AG08396 (cell line): ENCODE results near the gene CDC42BPG.
A peak's percentile ranks its signal among the peaks of the same experiment; 100 is the strongest.
"Not testable (repeated sequence)": the region's sequence is repeated elsewhere in the genome, so short reads cannot be mapped to it uniquely, and the experiment has no call there.

Experiments
- DNase-seq: peaks from one replicate; pipeline ENCODE4 v3.0.0; 2012; ENCODE audit warnings: low spot score, mixed read lengths

CDC42BPG gene

GRCh38 chr11:64849598-64850356, 5.3 kb upstream of the CDC42BPG start:
- no peak for DNase-seq

DNA sequence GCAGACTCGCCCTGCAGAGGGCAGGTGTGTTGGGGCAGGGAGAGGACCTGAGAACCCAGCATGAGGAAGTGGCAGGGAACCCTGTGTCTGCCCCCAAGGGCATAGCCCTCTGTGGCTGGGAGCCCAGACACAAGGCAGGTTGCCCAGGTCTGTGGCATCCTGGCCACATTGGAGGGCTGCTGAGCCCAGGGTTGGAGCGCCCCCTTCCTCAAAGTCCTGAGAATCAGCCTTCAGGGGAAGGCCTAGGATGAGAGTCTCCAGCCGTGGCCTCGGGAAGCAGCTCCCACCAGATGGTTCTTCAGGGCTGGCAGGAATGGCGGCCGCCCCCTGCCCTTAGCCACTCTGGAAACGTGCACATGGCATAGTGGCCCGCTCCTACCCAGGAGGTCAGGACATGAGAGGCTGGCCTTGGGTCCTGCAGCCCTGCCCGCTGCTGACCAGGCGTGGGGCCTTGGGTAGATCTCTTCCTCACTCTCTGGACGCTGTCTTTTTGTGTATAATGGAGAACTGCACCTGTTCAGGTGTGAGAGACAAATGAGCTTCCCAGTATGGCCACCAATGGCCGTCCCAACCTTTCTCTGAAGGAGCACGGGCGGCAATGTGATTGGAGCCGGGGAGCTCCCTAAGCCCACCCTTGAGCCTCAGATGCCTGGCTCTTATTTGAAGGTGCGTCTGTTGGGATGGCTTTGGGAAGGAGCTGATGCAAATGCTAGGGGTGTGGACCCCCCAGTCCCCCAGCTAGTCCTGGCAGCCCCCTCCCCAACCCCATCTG, 4.6 kb upstream of the CDC42BPG start:
- no peak for DNase-seq

GRCh38 chr11:64848214-64848825, 3.9 kb upstream of the CDC42BPG start:
- DNase-seq: no peak

GRCh38 chr11:64846998-64847666, 2.7 kb upstream of the CDC42BPG start:
- peak; percentile 94 for DNase-seq

- DNase-seq: not testable (repeated sequence)
Measured at GRCh38 chr11:64845776-64846129, 1.3 kb upstream of the CDC42BPG start.

GRCh38 chr11:64845129-64845775, 799 bp upstream of the CDC42BPG start:
- no peak for DNase-seq

- DNase-seq: no peak
Measured at GRCh38 chr11:64843686-64844329, 645 bp downstream of the CDC42BPG start.

DNA sequence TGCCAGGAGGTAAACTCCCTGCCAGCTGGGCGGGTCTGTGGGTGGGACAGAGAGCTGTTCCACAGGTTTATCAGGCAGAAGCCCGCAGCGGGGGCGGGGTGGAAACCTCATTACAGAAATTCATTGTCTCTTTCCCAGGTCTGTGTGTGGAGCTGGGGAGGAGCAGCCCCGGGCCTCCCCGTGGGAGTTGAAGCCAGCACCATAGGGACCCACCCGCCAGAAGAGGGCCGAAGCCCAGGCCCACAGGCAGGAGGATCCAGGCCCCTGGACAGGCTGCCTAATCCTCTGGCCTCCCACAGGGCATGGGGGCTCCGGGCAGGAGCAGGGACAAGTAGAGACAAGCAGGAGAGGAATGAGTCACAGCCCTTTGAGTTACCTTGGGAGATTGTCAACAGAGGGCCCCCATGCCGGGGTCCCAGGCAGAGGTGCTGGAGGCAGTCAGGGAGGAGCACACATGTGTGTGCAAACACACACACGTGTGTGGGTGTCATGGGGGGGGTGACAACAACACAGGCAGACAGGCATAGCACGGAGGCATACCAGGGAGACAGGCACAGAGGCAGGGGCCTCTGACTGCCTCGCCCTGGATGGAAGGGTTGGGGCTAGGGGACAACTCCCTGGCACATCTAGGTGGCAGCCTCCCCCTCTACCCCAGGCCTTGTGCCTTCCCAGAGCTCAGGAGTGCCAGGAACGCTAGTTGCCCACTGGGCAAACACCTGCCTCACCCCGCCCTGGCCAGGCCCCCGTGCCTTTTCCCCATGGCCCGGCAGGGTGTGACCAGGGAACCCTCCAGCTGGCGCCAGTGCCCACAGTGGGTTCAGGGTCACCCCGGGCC, 1.4 kb downstream of the CDC42BPG start:
- no peak for DNase-seq

GRCh38 chr11:64842366-64842759, 2.1 kb downstream of the CDC42BPG start:
- no peak for DNase-seq

DNA sequence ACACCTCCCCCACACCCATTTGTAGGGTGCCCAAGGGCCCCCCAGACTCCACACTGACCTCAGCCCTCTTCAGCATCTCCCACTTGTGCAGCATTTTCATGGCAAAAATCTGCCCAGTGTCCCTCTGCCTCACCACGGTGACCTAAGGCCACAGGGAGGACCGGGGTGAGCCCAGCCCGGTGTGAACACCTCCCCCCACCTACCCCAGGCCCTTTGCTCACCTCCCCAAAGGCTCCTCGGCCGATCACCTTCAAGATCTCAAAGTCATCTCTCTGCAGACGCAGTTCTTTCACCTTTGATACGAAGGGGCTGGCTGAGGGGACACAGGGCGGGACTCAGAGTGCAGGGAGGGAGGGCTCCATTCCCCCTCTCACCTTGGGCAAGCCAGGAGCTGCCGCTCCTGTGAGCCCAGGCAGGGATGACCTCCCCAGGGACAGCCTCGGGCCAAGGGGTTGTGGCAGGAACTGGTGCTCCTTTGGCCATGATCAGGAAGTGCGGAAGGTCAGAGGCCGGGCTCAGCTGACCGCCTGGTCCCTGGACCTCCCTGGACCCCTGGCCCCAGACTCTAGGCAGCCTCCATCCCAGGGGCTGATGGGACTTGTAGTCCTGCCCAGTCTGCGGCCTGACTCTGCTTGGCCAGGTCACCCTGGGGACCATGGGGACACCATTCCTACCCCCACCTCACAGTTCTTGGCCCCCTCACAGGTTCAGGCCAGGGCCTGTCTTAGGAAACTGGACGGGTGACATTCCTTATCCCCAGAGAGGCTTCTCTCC, 2.7 kb downstream of the CDC42BPG start:
- no peak for DNase-seq

GRCh38 chr11:64839887-64840782, 4.3 kb downstream of the CDC42BPG start:
- no peak for DNase-seq

DNA sequence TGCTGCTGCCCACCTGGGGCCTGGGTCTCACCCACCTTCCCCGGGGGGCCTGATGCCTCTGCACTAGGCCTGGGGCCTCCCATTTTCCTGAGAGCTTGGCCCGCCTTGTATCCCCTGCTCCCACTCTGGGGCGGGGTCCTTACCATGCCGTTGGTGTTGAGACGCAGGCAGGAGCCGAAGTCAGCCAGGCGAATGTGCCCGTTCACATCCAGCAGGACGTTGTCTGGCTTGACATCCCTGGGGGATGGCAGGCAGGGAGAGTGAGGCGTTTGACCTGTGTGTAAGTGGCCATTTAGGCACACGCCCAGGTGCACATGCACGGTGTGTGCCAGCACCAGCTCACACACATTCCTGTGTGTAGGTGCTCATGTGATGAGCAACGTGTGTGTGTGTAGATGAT, 5.1 kb downstream of the CDC42BPG start:
- no peak for DNase-seq

DNA sequence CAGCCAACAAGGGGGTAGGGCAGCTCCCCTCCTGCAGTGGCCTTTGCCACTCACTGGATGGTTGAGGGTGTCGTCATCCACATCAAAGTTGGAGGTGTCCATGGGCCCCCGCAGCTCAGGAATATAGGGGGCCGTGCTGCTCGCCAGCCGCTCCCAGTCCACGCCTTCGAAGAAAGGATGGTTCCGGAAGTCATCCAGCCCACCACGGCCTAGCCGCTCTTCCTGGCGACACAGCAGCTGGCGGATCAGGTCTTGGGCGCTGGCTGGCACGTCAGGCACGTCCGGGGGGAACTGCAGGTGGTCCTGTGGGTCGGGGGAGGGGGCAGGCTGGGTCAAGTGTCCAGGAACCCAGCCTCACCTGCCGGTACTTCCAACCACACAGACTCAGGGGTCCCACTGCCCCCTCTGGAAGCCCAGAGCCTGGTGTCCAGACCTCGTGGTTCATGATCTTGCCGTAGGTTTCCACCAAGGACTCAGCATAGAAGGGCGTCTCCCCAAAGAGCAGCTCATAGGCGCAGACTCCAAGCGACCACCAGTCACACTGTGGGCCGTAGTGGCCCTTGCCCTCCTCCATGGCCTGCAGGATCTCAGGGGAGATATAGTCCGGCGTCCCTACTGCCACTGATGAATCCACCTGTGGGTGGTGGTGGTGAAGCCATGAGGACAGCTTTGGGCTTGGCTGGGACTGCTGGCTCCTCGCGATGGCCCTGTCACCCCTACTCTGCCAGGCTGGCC, 5.7 kb downstream of the CDC42BPG start:
- no peak for DNase-seq

- no peak for DNase-seq
Measured at GRCh38 chr11:64837887-64838351, 6.5 kb downstream of the CDC42BPG start.

DNA sequence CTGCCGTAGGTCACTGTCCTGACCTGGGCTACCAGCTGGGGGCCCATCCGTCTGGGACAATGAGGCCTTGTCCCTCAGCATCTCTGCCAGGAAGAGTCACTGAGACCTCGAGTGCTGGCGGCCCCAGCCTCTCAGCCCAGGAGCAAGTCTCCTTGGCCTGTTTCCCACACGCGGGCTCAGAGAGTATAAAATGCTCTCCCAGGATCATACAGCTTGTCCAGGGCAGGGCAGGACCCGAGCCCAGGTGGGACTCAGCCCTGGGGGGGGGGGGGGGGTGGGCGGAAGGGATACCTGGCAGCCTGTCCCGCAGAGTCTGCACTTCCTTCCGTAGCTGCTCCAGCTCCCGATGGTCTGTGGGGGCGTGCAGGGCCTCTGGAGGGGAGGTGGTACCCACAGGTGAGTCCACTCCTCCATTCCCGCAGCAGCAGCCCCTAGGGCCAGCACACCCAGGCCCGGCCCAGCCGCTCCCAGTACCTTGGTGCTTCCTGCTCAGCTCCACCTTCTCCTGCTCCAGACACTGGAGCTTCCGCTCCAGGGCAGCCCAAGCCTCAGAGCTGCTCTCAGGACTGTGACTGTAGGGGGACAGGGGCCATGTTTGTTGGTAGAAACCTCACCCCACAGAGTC, 7.9 kb downstream of the CDC42BPG start:
- DNase-seq: no peak

- no peak for DNase-seq
Measured at GRCh38 chr11:64835616-64836447, 8.6 kb downstream of the CDC42BPG start.
